Measurements from ENCODE around the gene SRBD1.

The SRBD1 gene

DNA sequence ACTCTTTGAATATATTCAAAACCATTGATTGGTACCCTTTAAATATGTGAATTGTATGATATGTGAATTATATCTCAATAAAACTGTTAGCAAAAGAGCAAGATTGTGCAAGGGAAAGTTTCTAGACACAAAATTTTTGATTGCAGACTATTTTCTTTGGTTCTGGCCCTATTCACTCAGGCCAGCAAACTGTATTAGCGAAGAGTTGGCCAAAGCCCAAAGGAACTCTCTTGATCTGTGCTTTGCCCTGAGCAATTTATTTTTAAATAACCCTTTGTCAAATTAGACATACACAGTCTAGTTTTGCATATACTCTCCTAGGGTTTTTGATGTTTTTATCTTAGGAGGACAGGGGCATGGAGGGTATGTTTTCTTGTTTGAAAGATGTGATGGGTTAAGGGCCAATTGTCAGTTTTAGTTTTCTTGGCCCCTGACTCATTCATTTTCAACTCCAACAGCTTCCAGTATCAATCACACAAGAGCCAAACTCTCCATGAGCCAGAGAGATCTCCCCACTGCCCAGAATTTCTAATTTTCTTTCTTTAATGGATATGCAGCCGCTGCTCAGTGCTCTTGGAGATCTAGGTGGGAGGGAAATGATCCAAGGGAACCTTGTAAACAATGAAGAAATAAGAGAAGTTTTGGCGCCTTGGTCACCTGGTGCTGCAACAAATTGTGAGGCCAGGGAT, 231.5 kb downstream of the SRBD1 start:
- no peak for DNase-seq (ENCODE audit: low spot score)

DNA sequence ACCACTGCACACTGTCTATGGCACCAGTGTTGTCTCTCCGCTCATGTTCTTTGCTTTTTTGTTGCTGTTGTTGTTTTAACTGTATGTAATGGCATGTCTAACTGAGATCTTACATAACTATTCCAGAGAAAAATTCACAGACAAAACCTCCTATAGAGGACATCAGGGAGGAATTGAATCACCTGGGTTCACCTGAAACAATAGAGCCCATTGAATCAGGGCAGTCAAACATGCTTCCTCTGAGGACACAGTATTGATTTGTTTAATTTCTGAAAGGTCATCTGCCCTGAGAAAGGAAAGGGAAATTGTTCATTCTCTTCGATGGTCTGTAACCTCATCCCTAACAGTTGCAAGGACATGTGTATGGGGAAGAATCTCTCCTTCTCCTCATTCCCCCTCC, 237.5 kb downstream of the SRBD1 start:
- DNase-seq (ENCODE audit: low spot score): no peak

DNA sequence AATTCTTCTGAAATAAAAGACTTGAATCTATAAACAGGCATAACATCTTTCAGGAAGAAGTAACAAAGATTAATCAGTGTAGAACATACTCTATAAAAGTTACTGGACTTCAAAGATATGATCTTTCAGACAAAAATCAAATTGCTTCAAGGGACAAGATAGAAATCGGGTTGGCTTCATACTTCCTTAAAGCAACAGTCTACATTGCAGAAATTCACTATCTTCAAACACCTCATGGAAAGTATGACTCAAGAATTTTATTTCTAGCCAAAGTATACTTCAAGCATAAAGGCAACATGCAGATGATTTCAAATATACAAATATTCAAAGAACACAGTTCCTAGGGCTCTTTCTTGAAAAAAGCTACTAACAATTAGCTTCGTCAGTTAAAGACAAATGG, 240.7 kb downstream of the SRBD1 start:
- DNase-seq (ENCODE audit: low spot score): no peak

DNA sequence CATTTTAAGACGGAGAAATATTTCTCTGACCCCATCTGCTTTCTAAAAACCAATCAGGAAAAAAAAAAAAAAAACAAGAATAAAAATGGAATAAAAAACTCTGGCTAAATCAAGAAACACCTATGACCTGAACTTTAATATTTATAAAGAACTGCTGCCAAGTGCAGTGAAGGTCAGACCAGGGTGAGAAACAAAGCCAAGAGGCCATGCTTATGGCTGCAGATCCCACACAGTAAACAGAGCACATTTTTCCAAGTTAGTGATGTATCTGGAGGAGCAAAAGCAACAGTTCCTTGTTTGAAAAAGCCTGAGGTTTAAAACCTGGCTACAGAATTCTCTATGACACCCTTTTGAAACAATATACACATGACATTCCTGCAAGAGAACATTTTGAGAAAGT, 242.3 kb downstream of the SRBD1 start:
- no peak for DNase-seq (ENCODE audit: low spot score)

DNA sequence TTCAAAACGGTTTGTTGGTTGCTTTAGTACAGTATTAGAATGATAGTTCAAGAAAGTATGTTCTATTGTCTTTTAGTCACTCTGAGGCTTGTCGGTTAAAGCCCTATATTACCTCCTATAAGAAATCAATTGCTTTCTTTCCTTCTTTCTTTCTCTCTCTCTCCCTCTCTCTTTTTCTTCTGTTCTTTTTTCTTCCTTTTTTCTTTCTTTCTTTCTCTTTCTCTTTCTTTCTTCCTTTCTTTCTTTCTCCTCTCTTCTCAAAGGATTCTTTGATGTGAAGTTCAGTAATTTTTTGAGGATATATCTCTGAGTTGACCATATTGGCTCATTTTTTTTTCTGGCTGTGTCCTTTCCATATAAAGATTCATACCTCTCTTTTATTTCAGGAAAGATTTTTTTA, 249.4 kb downstream of the SRBD1 start:
- no peak for DNase-seq (ENCODE audit: low spot score)

DNA sequence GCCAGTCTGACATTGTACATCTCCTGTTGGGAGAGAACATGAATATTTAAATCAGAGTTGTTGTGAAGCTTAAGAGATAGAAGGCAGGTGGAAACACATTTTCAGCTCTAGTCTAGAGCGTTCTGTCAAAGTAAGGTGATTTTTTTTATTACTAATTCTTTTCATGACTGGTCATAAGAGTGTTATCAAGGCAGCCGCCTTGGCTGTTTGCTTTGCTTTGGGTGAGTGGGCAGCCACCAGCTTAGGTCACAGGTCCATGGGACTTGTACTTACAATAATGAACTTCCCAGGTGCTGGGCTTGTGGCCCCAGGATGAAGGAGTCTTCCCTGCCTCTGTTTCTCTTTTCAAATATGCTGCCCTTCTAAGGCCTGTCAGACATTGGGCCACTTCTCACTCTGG, 256.3 kb downstream of the SRBD1 start:
- DNase-seq (ENCODE audit: low spot score): no peak

DNA sequence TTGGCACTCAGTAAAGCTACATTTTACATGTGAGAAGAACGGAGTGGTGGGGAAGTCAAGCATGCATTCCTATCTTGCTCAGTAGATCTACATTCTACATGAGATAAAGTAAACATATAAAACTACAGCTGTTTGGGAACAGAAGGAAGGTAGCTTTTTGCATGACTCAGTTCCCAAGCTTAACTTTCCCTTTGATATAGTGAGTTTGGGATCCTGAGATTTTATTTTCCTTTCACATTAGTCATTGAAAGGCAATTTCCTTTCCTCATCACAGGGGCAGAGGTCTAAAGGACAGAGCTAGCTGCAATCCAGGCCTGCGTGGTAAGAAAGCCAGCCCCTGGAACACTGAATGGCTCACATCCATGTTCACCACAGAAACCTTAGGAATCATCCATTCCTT, 257.2 kb downstream of the SRBD1 start:
- no peak for DNase-seq (ENCODE audit: low spot score)

DNA sequence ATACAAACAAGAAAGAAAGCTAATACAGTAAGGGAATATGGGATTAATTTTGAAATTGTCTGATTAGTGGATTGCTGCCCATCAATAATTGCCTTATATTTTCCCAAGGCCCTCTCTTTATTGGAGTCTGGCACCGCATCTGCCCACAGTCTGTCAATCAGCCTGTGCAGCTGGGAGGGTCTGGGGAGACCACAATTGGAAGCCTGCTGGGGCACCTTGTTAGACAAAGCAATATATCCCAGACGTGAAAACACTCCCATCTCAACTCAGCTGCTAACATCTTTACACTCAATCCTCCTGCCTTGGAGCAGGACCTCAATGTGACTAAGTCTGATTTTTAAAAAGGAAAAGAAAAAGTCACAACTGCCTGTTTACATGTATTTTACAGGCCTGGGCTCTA, 258.6 kb downstream of the SRBD1 start:
- no peak for DNase-seq (ENCODE audit: low spot score)

DNA sequence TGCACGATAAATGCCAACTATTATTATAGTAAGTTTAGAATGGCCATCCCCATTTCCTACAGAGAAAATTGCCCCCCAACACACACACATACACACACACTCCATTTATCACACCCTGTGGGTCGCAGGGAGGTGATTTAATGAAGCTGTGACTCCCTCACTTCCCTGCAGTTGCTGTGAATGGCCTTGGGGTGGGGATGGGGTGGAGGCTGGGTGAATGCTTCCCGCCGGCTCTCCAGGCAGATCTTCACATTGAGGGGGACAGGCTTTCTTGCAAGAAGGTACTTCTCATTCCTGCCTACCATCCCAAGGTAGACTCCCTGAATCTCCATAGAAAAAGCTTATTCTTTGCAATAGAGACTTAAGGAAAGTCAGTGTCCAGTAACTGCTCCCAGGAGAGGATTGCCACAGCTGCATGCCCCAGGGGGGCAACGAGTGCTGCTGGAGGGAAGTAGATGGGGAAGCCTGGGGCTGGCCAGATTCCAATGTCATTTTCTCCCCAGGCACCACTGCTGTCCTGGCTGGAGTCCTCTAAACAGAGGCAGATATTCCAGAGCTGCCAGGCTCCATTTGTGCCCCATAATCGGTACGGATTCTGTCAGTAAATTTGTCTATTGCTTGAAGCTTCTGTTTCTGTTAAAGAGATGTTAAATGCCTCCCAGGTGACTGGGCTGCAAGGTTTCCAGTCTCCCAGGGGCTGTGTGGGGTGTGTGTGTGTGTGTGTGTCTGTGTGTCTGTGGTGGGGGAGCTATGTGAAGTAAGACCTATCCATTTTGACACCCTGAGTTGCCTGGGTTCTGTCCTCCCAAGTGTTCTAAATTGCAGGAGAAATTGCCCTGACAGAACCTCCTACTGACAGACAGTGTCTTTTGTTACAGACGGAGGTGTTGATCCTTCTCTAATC, 265.5 kb downstream of the SRBD1 start:
- no peak for DNase-seq (ENCODE audit: low spot score)

DNA sequence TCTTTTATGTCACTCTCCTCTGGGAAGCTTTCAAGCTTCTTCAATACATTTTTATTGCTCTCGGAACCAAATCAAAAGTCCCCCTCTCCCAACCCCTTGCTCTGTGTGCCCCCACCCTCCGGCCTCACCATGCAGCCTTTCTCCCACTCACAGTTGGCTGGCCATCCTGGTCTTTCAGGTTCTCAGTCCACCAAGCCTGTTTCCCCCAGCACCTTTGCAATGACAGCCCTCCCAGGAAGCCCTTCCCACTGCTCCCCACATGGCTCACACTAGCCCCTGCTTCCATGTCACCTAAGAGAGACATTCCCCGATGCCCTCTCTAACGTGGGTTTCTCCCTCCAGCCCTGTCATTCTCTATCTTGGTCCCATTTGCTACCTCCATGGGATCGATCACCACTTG, 266.6 kb downstream of the SRBD1 start:
- DNase-seq (ENCODE audit: low spot score): no peak

DNA sequence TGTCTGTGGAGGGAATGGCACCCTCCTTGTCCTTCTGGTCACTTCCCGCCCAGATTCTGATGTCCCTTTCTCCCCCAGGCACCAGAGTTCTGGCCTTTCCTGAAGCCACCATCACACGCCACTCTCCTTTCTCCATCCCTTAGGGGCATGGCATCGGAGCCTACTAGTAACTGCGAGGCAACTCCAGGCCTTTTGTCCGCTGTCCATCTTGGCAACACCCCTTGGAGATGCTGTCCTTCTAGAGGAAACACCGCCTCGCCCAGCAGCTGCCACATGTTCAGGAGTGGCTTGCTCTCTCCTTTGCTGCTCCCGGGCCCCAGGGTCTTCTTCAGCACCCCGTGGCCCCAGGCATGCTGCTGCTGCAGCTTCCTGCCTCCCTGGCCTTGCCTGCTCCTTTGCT, 267.0 kb downstream of the SRBD1 start:
- DNase-seq (ENCODE audit: low spot score): no peak

DNA sequence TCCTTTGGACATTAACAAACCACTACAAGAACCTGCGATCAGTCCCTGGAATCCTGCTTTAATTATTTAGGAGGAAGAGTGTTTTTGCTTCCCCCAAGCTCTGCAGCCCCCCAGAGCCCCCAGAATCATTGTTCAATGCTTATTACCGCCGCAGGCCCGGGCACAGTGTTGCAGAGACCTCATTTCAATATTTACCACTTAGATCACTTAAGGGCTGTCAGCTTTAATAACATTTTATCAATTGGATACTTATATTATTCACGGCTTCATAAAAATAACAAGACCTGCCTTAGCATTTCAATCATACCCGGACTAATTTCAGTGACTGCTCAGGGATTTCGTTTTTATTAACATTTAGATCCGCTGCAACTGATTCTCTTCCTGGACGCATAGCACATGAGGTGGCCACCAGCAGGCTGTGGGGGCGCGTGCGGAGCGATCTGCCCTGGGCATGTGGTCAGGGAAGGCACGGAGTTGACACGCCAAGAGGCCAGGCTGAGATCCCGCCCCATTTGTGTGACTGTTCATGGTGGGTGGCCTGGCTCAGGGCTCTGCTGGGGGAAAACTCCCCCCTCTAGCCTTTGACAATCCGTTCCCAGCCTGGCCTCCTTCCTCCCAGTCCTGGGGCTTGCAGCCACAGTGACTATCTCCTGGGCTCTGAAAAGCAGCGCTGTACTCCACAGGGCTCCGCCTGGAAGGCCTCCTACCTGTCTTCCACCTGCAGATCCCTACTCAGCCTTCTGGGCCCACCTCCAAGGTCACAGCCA, 267.6 kb downstream of the SRBD1 start:
- no peak for DNase-seq (ENCODE audit: low spot score)

DNA sequence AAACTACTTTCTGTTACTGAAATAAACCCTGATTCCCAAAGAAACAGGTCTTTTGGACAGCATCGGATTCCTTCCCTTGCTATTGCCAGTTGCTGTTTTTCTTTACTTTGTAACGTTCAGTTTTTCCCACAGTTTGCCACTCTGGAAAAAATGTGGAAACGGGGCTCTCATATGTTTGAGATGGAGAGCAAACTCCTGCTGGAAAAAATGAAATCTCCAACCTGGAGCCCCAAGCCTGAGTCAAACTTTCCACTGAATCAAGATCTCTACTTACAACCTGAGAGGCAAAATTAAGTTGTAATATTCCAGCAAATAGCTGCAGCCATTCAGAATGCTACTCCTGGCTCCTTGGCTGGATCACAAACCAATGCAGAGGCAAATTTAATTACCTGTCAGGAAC, 270.7 kb downstream of the SRBD1 start:
- DNase-seq (ENCODE audit: low spot score): no peak

DNA sequence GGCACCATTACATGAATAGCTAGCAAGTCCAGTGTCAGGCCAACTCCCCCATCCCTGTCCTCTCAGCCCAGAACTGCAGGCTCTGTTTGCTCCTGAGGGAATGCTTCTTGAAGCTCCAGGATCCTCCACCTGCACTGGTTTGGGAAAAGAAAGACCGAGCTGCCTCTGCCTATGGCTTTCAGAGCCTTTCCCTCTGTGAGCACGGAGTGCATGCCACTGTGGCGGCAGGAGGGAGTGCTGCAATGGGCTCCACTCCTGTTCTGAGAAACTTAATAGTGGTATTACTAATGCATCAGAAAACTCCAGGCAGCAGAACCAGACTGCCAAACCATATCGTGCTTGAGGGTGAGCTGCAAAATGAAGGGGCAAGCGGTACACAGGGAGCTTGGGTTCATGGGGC, 271.8 kb downstream of the SRBD1 start:
- no peak for DNase-seq (ENCODE audit: low spot score)

Measured in germinal center (tissue), 1 donor.